WTC11 (cell line): ENCODE measurements around the gene HES3. TPM values are rescaled to one million over a fixed set of nuclear protein-coding genes. Genes with fewer than 3 reads are reported as not detected.

Experiments used
- ETV6 ChIP-seq: sonication (generic); formaldehyde crosslinking; IDR thresholded peaks from 2 replicates; pipeline ENCODE4 v1.8.1; 2022; ENCODE audit warnings: mild to moderate bottlenecking, missing genetic modification reagents
- FOXJ3 ChIP-seq: sonication (generic); formaldehyde crosslinking; IDR thresholded peaks from 2 replicates; pipeline ENCODE4 v1.9.0; 2021; ENCODE audit warnings: missing genetic modification reagents, mild to moderate bottlenecking, borderline replicate concordance
- KAT7 ChIP-seq: sonication (generic); formaldehyde crosslinking; IDR thresholded peaks from 2 replicates; pipeline ENCODE4 v1.8.1; 2023; ENCODE audit warnings: missing genetic modification reagents, mild to moderate bottlenecking, borderline replicate concordance
- NFE2L1 ChIP-seq: sonication (generic); formaldehyde crosslinking; IDR thresholded peaks from 2 replicates; pipeline ENCODE4 v1.8.1; 2023; ENCODE audit warnings: missing genetic modification reagents
- NFYB ChIP-seq: sonication (generic); formaldehyde crosslinking; conservative IDR thresholded peaks from 2 replicates; pipeline ENCODE4 v1.8.0; 2022; ENCODE audit warnings: low read depth, missing genetic modification reagents
- NR2C2 ChIP-seq: sonication (generic); formaldehyde crosslinking; IDR thresholded peaks from 2 replicates; pipeline ENCODE4 v1.8.0; 2022; ENCODE audit warnings: mild to moderate bottlenecking, missing genetic modification reagents
- OVOL2 ChIP-seq: fragments of 250-450 bp; sonication (Bioruptor Pico); IDR thresholded peaks from 2 replicates; pipeline ENCODE4 v1.9.0; 2021; ENCODE audit warnings: mild to moderate bottlenecking, borderline replicate concordance
- RELA ChIP-seq: sonication (generic); formaldehyde crosslinking; IDR thresholded peaks from 2 replicates; pipeline ENCODE4 v1.8.1; 2022; ENCODE audit warnings: missing genetic modification reagents, mild to moderate bottlenecking, borderline replicate concordance
- SOX15 ChIP-seq: fragments of 250-450 bp; sonication (Bioruptor Pico); IDR thresholded peaks from 2 replicates; pipeline ENCODE4 v1.9.0; 2021; ENCODE audit warnings: mild to moderate bottlenecking
- TEAD1 ChIP-seq: sonication (generic); formaldehyde crosslinking; IDR thresholded peaks from 2 replicates; pipeline ENCODE4 v1.8.0; 2022; ENCODE audit warnings: mild to moderate bottlenecking, missing genetic modification reagents
- TP53 ChIP-seq: sonication (generic); formaldehyde crosslinking; IDR thresholded peaks from 2 replicates; pipeline ENCODE4 v1.8.1; 2023; ENCODE audit warnings: mild to moderate bottlenecking, missing genetic modification reagents
- ZNF138 ChIP-seq: sonication (generic); formaldehyde crosslinking; conservative IDR thresholded peaks from 2 replicates; pipeline ENCODE4 v1.8.1; 2022; ENCODE audit warnings: mild to moderate bottlenecking, moderate library complexity, missing genetic modification reagents
- ZNF219 ChIP-seq: sonication (generic); formaldehyde crosslinking; IDR thresholded peaks from 2 replicates; pipeline ENCODE4 v1.8.0; 2023; ENCODE audit warnings: missing genetic modification reagents, mild to moderate bottlenecking, borderline replicate concordance
- ZNF416 ChIP-seq: fragments of 250-450 bp; sonication (Bioruptor Pico); IDR thresholded peaks from 2 replicates; pipeline ENCODE4 v1.9.0; 2021; ENCODE audit warnings: mild to moderate bottlenecking, inconsistent platforms
- ZNF671 ChIP-seq: fragments of 250-450 bp; sonication (Bioruptor Pico); IDR thresholded peaks from 2 replicates; pipeline ENCODE4 v1.8.0; 2021; ENCODE audit warnings: mild to moderate bottlenecking
- total RNA-seq: library from RNA; stranded (reverse); gene quantifications from 3 replicates; pipeline ENCODE4 v1.2.3, GENCODE V29; 2021
- TF ChIP-seq, protein P1 (sequence below): sonication (generic); formaldehyde crosslinking; IDR thresholded peaks from 2 replicates; pipeline ENCODE4 v1.8.0; 2022; ENCODE audit warnings: missing genetic modification reagents
- TF ChIP-seq, protein P2 (sequence below): sonication (generic); formaldehyde crosslinking; conservative IDR thresholded peaks from 2 replicates; pipeline ENCODE4 v1.8.1; 2023; ENCODE audit warnings: mild to moderate bottlenecking, low read depth, missing genetic modification reagents, moderate library complexity
- TF ChIP-seq, protein P3 (sequence below): sonication (generic); formaldehyde crosslinking; IDR thresholded peaks from 2 replicates; pipeline ENCODE4 v1.8.1; 2023; ENCODE audit warnings: mild to moderate bottlenecking, missing genetic modification reagents, borderline replicate concordance
- TF ChIP-seq, protein P4 (sequence below): sonication (generic); formaldehyde crosslinking; IDR thresholded peaks from 2 replicates; pipeline ENCODE4 v1.8.1; 2022; ENCODE audit warnings: missing genetic modification reagents, borderline replicate concordance
- TF ChIP-seq, protein P5 (sequence below): sonication (generic); formaldehyde crosslinking; IDR thresholded peaks from 2 replicates; pipeline ENCODE4 v1.8.1; 2022; ENCODE audit warnings: mild to moderate bottlenecking, missing genetic modification reagents, moderate library complexity, borderline replicate concordance
- TF ChIP-seq, protein P6 (sequence below): sonication (generic); formaldehyde crosslinking; IDR thresholded peaks from 2 replicates; pipeline ENCODE4 v1.8.0; 2022; ENCODE audit warnings: mild to moderate bottlenecking, missing genetic modification reagents

HES3 gene
- total RNA-seq, 1 experiment from 2014 or later, result 74.7 TPM

DNA sequence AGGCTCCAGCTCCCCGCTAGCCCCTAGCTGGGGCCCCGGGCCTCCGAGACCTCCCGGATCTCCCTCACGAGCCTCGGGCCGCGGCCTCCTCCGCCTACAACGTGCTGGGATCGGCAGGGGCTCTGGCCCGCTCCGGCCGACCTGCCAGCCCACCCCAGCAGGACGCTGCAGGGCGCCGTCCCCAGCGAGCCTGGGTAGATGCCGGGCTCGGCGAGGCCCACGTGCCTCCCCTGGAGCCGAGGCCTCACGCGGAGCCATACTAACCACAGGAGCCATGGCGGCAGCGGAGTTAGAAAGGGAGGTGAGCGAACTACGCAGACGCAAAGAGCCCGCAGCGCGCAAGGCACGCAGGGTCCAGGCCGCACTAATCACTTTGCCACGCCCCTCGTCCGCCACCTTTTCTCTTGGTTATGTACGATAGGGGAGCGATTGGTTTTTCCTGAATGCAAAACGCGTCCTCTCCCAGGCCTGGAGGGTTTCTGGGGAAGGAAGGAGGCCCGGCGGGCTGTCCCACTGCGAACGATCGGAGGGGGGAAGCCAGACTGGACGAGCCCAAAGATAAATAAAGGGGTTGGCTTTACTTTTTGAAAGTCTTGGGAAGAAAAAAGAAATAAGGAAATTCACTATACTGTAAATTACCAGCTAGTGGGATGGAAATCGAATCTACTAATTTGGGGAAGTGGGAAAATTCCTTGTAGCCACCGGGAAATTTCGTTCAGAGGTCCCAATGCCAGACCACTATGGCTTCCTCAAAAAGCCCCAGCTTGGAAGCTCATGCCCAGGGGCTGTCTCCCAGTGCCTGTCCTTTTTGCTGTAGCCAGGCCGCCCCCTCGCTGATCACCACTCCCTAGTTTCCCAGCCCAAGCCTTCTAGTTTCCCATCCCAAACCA, 44.4 kb upstream of the HES3 start, which contains the start of gene RPL22 (continued):
- TF ChIP-seq, protein P1, sequence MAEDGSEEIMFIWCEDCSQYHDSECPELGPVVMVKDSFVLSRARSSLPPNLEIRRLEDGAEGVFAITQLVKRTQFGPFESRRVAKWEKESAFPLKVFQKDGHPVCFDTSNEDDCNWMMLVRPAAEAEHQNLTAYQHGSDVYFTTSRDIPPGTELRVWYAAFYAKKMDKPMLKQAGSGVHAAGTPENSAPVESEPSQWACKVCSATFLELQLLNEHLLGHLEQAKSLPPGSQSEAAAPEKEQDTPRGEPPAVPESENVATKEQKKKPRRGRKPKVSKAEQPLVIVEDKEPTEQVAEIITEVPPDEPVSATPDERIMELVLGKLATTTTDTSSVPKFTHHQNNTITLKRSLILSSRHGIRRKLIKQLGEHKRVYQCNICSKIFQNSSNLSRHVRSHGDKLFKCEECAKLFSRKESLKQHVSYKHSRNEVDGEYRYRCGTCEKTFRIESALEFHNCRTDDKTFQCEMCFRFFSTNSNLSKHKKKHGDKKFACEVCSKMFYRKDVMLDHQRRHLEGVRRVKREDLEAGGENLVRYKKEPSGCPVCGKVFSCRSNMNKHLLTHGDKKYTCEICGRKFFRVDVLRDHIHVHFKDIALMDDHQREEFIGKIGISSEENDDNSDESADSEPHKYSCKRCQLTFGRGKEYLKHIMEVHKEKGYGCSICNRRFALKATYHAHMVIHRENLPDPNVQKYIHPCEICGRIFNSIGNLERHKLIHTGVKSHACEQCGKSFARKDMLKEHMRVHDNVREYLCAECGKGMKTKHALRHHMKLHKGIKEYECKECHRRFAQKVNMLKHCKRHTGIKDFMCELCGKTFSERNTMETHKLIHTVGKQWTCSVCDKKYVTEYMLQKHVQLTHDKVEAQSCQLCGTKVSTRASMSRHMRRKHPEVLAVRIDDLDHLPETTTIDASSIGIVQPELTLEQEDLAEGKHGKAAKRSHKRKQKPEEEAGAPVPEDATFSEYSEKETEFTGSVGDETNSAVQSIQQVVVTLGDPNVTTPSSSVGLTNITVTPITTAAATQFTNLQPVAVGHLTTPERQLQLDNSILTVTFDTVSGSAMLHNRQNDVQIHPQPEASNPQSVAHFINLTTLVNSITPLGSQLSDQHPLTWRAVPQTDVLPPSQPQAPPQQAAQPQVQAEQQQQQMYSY, result no peak
- TF ChIP-seq TP53 (CRISPR knock-in tag) (0 out of 2 replicates have a peak, but pooled peaks have one; percentile 66), ETV6 (CRISPR knock-in tag) (no peak; the same call in 1 of the 2 replicates), NR2C2 (CRISPR knock-in tag) (no peak), TEAD1 (CRISPR knock-in tag) (peak; percentile 92), OVOL2 (CRISPR knock-in tag) (no peak), RELA (CRISPR knock-in tag) (peak; percentile 81; the same call in 1 of the 2 replicates), ZNF138 (no peak), NFYB (no peak), ZNF416 (0 out of 2 replicates have a peak, but pooled peaks have one; percentile 66), KAT7 (CRISPR knock-in tag) (peak; percentile 99), FOXJ3 (no peak), ZNF671 (CRISPR knock-in tag) (no peak), SOX15 (CRISPR knock-in tag) (no peak), NFE2L1 (peak; percentile 84; the same call in 1 of the 2 replicates), ZNF219 (CRISPR knock-in tag) (peak; percentile 86; the same call in 1 of the 2 replicates)
- TF ChIP-seq, protein P2, sequence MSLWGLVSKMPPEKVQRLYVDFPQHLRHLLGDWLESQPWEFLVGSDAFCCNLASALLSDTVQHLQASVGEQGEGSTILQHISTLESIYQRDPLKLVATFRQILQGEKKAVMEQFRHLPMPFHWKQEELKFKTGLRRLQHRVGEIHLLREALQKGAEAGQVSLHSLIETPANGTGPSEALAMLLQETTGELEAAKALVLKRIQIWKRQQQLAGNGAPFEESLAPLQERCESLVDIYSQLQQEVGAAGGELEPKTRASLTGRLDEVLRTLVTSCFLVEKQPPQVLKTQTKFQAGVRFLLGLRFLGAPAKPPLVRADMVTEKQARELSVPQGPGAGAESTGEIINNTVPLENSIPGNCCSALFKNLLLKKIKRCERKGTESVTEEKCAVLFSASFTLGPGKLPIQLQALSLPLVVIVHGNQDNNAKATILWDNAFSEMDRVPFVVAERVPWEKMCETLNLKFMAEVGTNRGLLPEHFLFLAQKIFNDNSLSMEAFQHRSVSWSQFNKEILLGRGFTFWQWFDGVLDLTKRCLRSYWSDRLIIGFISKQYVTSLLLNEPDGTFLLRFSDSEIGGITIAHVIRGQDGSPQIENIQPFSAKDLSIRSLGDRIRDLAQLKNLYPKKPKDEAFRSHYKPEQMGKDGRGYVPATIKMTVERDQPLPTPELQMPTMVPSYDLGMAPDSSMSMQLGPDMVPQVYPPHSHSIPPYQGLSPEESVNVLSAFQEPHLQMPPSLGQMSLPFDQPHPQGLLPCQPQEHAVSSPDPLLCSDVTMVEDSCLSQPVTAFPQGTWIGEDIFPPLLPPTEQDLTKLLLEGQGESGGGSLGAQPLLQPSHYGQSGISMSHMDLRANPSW, result no peak
- TF ChIP-seq, protein P3, sequence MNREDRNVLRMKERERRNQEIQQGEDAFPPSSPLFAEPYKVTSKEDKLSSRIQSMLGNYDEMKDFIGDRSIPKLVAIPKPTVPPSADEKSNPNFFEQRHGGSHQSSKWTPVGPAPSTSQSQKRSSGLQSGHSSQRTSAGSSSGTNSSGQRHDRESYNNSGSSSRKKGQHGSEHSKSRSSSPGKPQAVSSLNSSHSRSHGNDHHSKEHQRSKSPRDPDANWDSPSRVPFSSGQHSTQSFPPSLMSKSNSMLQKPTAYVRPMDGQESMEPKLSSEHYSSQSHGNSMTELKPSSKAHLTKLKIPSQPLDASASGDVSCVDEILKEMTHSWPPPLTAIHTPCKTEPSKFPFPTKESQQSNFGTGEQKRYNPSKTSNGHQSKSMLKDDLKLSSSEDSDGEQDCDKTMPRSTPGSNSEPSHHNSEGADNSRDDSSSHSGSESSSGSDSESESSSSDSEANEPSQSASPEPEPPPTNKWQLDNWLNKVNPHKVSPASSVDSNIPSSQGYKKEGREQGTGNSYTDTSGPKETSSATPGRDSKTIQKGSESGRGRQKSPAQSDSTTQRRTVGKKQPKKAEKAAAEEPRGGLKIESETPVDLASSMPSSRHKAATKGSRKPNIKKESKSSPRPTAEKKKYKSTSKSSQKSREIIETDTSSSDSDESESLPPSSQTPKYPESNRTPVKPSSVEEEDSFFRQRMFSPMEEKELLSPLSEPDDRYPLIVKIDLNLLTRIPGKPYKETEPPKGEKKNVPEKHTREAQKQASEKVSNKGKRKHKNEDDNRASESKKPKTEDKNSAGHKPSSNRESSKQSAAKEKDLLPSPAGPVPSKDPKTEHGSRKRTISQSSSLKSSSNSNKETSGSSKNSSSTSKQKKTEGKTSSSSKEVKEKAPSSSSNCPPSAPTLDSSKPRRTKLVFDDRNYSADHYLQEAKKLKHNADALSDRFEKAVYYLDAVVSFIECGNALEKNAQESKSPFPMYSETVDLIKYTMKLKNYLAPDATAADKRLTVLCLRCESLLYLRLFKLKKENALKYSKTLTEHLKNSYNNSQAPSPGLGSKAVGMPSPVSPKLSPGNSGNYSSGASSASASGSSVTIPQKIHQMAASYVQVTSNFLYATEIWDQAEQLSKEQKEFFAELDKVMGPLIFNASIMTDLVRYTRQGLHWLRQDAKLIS (CRISPR knock-in tag), result peak; percentile 60; the same call in 1 of the 2 replicates
- TF ChIP-seq, protein P4, sequence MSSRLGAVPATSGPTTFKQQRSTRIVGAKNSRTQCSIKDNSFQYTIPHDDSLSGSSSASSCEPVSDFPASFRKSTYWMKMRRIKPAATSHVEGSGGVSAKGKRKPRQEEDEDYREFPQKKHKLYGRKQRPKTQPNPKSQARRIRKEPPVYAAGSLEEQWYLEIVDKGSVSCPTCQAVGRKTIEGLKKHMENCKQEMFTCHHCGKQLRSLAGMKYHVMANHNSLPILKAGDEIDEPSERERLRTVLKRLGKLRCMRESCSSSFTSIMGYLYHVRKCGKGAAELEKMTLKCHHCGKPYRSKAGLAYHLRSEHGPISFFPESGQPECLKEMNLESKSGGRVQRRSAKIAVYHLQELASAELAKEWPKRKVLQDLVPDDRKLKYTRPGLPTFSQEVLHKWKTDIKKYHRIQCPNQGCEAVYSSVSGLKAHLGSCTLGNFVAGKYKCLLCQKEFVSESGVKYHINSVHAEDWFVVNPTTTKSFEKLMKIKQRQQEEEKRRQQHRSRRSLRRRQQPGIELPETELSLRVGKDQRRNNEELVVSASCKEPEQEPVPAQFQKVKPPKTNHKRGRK (CRISPR knock-in tag), result no peak
- TF ChIP-seq, protein P5, sequence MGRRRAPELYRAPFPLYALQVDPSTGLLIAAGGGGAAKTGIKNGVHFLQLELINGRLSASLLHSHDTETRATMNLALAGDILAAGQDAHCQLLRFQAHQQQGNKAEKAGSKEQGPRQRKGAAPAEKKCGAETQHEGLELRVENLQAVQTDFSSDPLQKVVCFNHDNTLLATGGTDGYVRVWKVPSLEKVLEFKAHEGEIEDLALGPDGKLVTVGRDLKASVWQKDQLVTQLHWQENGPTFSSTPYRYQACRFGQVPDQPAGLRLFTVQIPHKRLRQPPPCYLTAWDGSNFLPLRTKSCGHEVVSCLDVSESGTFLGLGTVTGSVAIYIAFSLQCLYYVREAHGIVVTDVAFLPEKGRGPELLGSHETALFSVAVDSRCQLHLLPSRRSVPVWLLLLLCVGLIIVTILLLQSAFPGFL (CRISPR knock-in tag), result no peak
- TF ChIP-seq, protein P6, sequence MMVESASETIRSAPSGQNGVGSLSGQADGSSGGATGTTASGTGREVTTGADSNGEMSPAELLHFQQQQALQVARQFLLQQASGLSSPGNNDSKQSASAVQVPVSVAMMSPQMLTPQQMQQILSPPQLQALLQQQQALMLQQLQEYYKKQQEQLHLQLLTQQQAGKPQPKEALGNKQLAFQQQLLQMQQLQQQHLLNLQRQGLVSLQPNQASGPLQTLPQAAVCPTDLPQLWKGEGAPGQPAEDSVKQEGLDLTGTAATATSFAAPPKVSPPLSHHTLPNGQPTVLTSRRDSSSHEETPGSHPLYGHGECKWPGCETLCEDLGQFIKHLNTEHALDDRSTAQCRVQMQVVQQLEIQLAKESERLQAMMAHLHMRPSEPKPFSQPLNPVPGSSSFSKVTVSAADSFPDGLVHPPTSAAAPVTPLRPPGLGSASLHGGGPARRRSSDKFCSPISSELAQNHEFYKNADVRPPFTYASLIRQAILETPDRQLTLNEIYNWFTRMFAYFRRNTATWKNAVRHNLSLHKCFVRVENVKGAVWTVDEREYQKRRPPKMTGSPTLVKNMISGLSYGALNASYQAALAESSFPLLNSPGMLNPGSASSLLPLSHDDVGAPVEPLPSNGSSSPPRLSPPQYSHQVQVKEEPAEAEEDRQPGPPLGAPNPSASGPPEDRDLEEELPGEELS (CRISPR knock-in tag), result peak; percentile 95
